ENCODE data around the gene BDKRB1. TPM values are rescaled to one million over a fixed set of nuclear protein-coding genes. Genes with fewer than 3 reads are reported as not detected.

BDKRB1 gene
- total and polyA plus RNA-seq, 10 of the 15 experiments (the other 5 are each of a cell fraction or from before 2014, with no cell fraction given): 0.21 TPM; not detected in 9

DNA sequence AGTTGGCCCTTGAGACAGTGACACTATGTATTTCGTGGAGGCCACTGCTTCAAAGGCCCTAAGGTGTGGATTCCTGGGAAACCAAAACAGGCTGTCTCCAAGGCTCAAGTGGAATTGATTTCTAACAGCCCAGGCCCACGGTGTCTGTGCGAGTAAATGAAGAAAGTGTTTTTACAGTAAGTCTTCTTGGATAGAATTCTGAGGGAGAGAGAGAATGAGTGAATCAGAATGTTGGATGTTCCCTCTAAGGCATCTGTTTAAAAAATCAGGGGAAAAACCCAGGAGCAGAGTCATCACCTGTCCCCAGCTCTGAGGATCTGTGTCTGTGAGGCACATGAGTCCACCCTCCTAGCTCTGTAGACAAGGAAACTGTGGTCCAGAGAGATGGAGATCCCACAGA lies 22.3 kb upstream of the BDKRB1 start:
- 60% methylated on average over 3 of the region's 3 CpGs for whole genome bisulfite sequencing (ENCODE audit: insufficient coverage, insufficient replicate concordance, low lambda C conversion rate, missing lambda C conversion rate)
- ATAC-seq (no peak), FAIRE-seq (no peak), DNase-seq (ENCODE audit: low read depth, low spot score) (no peak)
- ChIA-PET RAD21 (ENCODE audit: unreplicated experiment) (no interaction called here), SMC1A (ENCODE audit: uncharacterized antibody, unreplicated experiment) (no interaction called here), CTCF (no interaction called here), POLR2A (no interaction called here)
- Histone ChIP-seq H3K36me3 (ENCODE audit: control insufficient read depth in 2 of 2, insufficient read depth in 2 of 2, low read length in 1 of 2) (no peaks in the 10 kb centered on the region), H4K20me1 (ENCODE audit: control insufficient read depth, insufficient read depth) (no peaks in the 10 kb centered on the region), H3K27ac (ENCODE audit: control insufficient read depth, insufficient read depth) (no peak overlapping the region), H3K79me2 (ENCODE audit: control insufficient read depth, insufficient read depth, low read length) (no peaks in the 10 kb centered on the region), H2AFZ (ENCODE audit: control insufficient read depth, low read depth, low read length) (no peak overlapping the region), H3K4me3 (no peak overlapping the region), H3K27me3 (replicated peaks in 1 of 2; ENCODE audit: control insufficient read depth in 2 of 2, insufficient read depth in 2 of 2, low read length in 1 of 2) (peaks cover 0 to 2% of the 10 kb centered on the region in 2 experiments; a peak in 1 of 4 replicates), H3K4me2 (ENCODE audit: control insufficient read depth, insufficient read depth) (no peak overlapping the region), H3K4me1 (ENCODE audit: control insufficient read depth, insufficient read depth, low read length) (no peaks in the 10 kb centered on the region), H3K9me3 (replicated peaks; ENCODE audit: control insufficient read depth, insufficient read depth, low read length) (no peaks in the 10 kb centered on the region; the same call in 2 of the 3 replicates), H3K9ac (ENCODE audit: control insufficient read depth, insufficient read depth, low read length) (no peak overlapping the region)
- in situ Hi-C loops (cut with MboI) (no loop called here), intact Hi-C loops (cut with micrococcal nuclease; ENCODE audit: unreplicated experiment) (no loop called here)
- BruUV-seq (replicated peaks): no TSS peak
- TF ChIP-seq KLF5 (IDR thresholded peaks at IDR 0.05; ENCODE audit: partially characterized antibody) (no peak), ESRRA (IDR thresholded peaks at IDR 0.05; ENCODE audit: low read length) (no peak), ZNF24 (IDR thresholded peaks at IDR 0.05) (no peak), CBX5 (IDR thresholded peaks at IDR 0.05; ENCODE audit: low read depth) (no peak), POLR2A (IDR thresholded peaks at IDR 0.05; ENCODE audit: low read depth, low read length) (no peak), TCF12 (IDR thresholded peaks at IDR 0.05; ENCODE audit: low read depth, low read length) (no peak), STAT1 (conservative IDR thresholded peaks at IDR 0.05) (no peak), MEF2B (IDR thresholded peaks at IDR 0.05; ENCODE audit: partially characterized antibody, poor library complexity, severe bottlenecking) (no peak), ZNF622 (IDR thresholded peaks at IDR 0.05) (no peak), ZNF207 (IDR thresholded peaks at IDR 0.05; ENCODE audit: borderline replicate concordance) (no peak), ZNF274 (IDR thresholded peaks at IDR 0.05; ENCODE audit: insufficient read depth, insufficient read length) (no peak), TAF1 (IDR thresholded peaks at IDR 0.05; ENCODE audit: borderline replicate concordance, low read depth, low read length) (no peak), BCL11A (IDR thresholded peaks at IDR 0.05; ENCODE audit: low read depth, low read length) (no peak), NFIC (IDR thresholded peaks at IDR 0.05; ENCODE audit: low read depth, low read length) (no peak)
- TF ChIP-seq, protein P1, sequence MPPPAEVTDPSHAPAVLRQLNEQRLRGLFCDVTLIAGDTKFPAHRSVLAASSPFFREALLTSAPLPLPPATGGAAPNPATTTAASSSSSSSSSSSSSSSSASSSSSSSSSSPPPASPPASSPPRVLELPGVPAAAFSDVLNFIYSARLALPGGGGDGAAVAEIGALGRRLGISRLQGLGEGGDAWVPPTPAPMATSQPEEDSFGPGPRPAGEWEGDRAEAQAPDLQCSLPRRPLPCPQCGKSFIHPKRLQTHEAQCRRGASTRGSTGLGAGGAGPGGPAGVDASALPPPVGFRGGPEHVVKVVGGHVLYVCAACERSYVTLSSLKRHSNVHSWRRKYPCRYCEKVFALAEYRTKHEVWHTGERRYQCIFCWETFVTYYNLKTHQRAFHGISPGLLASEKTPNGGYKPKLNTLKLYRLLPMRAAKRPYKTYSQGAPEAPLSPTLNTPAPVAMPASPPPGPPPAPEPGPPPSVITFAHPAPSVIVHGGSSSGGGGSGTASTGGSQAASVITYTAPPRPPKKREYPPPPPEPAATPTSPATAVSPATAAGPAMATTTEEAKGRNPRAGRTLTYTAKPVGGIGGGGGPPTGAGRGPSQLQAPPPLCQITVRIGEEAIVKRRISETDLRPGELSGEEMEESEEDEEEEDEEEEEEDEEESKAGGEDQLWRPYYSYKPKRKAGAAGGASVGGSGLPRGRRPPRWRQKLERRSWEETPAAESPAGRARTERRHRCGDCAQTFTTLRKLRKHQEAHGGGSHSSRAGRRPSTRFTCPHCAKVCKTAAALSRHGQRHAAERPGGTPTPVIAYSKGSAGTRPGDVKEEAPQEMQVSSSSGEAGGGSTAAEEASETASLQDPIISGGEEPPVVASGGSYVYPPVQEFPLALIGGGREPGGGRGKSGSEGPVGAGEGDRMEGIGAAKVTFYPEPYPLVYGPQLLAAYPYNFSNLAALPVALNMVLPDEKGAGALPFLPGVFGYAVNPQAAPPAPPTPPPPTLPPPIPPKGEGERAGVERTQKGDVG (CRISPR knock-in tag; IDR thresholded peaks at IDR 0.05): no peak
- TF ChIP-seq, protein P2, sequence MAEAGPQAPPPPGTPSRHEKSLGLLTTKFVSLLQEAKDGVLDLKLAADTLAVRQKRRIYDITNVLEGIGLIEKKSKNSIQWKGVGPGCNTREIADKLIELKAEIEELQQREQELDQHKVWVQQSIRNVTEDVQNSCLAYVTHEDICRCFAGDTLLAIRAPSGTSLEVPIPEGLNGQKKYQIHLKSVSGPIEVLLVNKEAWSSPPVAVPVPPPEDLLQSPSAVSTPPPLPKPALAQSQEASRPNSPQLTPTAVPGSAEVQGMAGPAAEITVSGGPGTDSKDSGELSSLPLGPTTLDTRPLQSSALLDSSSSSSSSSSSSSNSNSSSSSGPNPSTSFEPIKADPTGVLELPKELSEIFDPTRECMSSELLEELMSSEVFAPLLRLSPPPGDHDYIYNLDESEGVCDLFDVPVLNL (IDR thresholded peaks at IDR 0.05; ENCODE audit: low read depth, low read length): no peak
- TF ChIP-seq, protein P3, sequence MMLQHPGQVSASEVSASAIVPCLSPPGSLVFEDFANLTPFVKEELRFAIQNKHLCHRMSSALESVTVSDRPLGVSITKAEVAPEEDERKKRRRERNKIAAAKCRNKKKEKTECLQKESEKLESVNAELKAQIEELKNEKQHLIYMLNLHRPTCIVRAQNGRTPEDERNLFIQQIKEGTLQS (IDR thresholded peaks at IDR 0.05; ENCODE audit: borderline replicate concordance, extremely low read depth, low read depth, low read length): no peak
- TF ChIP-seq, protein P4, sequence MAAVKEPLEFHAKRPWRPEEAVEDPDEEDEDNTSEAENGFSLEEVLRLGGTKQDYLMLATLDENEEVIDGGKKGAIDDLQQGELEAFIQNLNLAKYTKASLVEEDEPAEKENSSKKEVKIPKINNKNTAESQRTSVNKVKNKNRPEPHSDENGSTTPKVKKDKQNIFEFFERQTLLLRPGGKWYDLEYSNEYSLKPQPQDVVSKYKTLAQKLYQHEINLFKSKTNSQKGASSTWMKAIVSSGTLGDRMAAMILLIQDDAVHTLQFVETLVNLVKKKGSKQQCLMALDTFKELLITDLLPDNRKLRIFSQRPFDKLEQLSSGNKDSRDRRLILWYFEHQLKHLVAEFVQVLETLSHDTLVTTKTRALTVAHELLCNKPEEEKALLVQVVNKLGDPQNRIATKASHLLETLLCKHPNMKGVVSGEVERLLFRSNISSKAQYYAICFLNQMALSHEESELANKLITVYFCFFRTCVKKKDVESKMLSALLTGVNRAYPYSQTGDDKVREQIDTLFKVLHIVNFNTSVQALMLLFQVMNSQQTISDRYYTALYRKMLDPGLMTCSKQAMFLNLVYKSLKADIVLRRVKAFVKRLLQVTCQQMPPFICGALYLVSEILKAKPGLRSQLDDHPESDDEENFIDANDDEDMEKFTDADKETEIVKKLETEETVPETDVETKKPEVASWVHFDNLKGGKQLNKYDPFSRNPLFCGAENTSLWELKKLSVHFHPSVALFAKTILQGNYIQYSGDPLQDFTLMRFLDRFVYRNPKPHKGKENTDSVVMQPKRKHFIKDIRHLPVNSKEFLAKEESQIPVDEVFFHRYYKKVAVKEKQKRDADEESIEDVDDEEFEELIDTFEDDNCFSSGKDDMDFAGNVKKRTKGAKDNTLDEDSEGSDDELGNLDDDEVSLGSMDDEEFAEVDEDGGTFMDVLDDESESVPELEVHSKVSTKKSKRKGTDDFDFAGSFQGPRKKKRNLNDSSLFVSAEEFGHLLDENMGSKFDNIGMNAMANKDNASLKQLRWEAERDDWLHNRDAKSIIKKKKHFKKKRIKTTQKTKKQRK (IDR thresholded peaks at IDR 0.05; ENCODE audit: low read depth, low read length): no peak
